Measurements from ENCODE around the gene SUN5.
"Not testable (repeated sequence)": the region's sequence is repeated elsewhere in the genome, so short reads cannot be mapped to it uniquely, and the experiment has no call there.

The SUN5 gene

GRCh38 chr20:32960849-32961731 is 43.1 kb downstream of the SUN5 start:
- no peak for DNase-seq

GRCh38 chr20:32960222-32960518 is 44.1 kb downstream of the SUN5 start:
- DNase-seq, result no peak

GRCh38 chr20:32959351-32960221 is 44.6 kb downstream of the SUN5 start:
- DNase-seq, result no peak

DNA sequence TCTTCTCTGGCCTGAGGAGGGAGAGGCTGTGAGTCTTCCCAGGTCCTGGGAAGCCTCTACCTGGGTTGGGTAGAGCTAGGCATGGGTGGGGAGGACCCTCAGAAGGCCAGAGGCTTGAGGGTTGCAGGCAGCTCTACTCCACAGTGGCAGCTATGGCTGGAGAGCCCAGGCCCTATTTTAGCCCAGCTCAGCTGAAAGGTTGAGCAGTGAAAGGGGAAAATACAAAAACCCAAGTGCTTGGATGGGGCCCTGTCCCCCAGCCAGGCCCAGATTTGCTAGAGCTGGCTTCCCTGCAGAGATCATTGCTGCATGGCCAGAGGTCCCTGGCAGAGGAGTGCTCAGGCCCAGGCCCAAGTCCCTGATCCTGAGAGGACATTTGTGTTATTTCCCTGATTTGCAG is 45.7 kb downstream of the SUN5 start:
- no peak for DNase-seq

GRCh38 chr20:32957459-32957858 is 46.8 kb downstream of the SUN5 start:
- no peak for DNase-seq

DNA sequence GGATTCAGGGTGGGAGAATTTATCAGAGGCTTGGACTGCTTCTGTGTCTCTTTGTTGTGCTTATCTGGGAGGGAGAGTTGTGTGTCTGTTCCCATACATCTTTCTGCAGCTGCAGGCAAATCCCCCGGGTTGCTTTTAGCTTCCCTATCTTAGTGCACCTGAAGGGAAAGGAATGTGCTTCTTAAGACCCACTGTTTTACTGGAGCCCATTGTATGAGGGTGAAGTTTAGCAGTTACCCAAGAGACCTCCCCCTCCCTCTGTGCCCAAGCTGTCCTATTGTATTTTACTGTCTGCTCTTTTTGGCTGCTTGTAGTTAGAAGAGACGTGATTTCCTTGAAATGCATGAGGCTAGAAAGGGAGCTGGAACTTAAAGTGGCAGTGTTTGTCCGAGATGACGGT is 53.7 kb downstream of the SUN5 start:
- DNase-seq, result not testable (repeated sequence)

DNA sequence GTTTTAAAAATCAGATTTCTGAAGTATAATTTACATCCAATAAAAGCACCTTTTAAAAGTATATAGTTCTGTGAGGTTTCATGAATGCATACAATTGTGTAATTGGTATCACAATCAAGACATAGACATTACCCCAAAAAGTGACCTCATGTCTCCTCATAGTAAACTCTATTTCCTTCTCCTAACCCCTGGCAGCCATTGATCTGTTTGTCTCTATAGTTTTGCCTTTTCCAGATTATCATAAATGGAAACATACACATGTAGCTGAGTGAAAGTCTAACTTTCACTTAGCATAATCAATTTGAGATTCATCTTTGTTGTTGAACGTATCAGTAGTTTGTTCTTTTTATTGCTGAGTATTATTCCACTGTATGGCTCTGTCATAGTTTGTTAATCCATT is 57.6 kb downstream of the SUN5 start:
- no peak for DNase-seq

GRCh38 chr20:32945710-32946221 is 58.5 kb downstream of the SUN5 start:
- no peak for DNase-seq

GRCh38 chr20:32943490-32944052 is 60.7 kb downstream of the SUN5 start:
- no peak for DNase-seq

GRCh38 chr20:32941155-32941885 is 62.9 kb downstream of the SUN5 start:
- peak in 1 of 2 donors; percentile 12 for DNase-seq

- no peak for DNase-seq
Measured at GRCh38 chr20:32934580-32934979, 69.7 kb downstream of the SUN5 start.
